ENCODE results near the gene LPGAT1.

- no peak for TF ChIP-seq POLR2AphosphoS5 (IDR thresholded peaks at IDR 0.05; ENCODE audit: low read depth)
- TF ChIP-seq REST (IDR thresholded peaks at IDR 0.05; ENCODE audit: insufficient replicate concordance, low read depth) = peak; percentile 52
Observed at GRCh38 chr1:211828584-211829342, 1.8 kb downstream of the LPGAT1 start.

Data from HL-60 (cell line).